OCI-LY3 (cell line): ENCODE data around the gene OPRL1.

Source experiments
- EZH2phosphoT487 ChIP-seq: fragments of 200-600 bp; shearing (Covaris generic); IDR thresholded peaks from 2 replicates; pipeline ENCODE4 v1.6.1; 2018; ENCODE audit warnings: antibody characterized with exemption, mixed run types, low read depth
- TF ChIP-seq, protein P1 (sequence below): fragments of 200-600, 300-600 bp; sonication (generic); IDR thresholded peaks from 2 replicates; pipeline ENCODE4 v1.5.1; 2014; ENCODE audit warnings: antibody characterized with exemption, low read length, low read depth

DNA sequence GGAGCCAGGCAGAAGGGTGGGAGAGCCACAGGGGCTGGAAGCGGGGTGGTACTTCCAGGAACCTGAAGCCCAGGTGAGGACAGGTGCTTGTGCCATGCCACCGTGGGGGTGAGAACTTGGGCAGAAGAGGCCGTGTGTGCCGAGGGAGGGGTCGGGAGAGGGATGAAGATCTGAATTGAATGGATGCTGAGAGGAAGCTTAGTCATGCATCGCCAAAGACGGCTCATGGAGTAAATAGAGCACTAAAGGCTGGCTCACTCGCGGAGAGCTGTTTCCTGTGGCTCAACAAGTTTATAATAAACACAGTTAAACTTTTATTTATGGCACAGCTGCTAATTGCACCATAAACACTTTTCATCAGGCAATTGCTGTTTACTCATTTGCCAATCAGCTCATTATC lies 62.7 kb downstream of the OPRL1 start:
- TF ChIP-seq, protein P1, sequence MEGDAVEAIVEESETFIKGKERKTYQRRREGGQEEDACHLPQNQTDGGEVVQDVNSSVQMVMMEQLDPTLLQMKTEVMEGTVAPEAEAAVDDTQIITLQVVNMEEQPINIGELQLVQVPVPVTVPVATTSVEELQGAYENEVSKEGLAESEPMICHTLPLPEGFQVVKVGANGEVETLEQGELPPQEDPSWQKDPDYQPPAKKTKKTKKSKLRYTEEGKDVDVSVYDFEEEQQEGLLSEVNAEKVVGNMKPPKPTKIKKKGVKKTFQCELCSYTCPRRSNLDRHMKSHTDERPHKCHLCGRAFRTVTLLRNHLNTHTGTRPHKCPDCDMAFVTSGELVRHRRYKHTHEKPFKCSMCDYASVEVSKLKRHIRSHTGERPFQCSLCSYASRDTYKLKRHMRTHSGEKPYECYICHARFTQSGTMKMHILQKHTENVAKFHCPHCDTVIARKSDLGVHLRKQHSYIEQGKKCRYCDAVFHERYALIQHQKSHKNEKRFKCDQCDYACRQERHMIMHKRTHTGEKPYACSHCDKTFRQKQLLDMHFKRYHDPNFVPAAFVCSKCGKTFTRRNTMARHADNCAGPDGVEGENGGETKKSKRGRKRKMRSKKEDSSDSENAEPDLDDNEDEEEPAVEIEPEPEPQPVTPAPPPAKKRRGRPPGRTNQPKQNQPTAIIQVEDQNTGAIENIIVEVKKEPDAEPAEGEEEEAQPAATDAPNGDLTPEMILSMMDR: no peak
- no peak for TF ChIP-seq EZH2phosphoT487
